ENCODE results near the gene KLK3. TPM values are rescaled to one million over a fixed set of nuclear protein-coding genes. Genes with fewer than 3 reads are reported as not detected.

The KLK3 gene
- total RNA-seq, 6 experiments from 2014 or later, result not detected

DNA sequence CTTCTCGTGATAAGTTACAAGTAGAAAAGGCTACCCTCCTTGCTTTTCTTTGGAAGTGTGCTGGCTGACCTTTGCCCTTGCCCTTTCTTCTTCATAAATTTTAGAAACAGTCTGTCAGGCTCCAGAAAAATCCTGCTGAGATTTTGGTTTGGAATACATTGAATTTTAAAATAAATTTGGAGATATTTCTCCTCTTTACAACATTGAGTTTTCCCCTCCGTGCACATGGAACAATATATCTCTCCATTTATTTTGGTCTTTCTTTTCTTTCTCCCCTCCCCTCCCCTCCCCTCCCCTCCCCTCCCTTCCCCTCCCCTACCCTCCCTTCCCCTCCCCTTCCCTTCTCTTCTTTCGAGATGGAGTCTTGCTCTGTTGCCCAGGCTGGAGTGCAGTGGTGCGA is 47.9 kb downstream of the KLK3 start:
- no peaks in the 10 kb centered on the region for H3K4me1 Mint-ChIP-seq (ENCODE audit: low read depth)
- TF ChIP-seq, protein P1, sequence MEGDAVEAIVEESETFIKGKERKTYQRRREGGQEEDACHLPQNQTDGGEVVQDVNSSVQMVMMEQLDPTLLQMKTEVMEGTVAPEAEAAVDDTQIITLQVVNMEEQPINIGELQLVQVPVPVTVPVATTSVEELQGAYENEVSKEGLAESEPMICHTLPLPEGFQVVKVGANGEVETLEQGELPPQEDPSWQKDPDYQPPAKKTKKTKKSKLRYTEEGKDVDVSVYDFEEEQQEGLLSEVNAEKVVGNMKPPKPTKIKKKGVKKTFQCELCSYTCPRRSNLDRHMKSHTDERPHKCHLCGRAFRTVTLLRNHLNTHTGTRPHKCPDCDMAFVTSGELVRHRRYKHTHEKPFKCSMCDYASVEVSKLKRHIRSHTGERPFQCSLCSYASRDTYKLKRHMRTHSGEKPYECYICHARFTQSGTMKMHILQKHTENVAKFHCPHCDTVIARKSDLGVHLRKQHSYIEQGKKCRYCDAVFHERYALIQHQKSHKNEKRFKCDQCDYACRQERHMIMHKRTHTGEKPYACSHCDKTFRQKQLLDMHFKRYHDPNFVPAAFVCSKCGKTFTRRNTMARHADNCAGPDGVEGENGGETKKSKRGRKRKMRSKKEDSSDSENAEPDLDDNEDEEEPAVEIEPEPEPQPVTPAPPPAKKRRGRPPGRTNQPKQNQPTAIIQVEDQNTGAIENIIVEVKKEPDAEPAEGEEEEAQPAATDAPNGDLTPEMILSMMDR (IDR thresholded peaks at IDR 0.05), result no peak
- no peaks in the 10 kb centered on the region for H3K36me3 Mint-ChIP-seq (ENCODE audit: low read depth)
- no peaks in the 10 kb centered on the region for H3K9me3 Mint-ChIP-seq
- H3K27ac Mint-ChIP-seq, result no peak overlapping the region
- H3K4me3 Mint-ChIP-seq, result no peak overlapping the region
- DNase-seq, result no peak
- peaks cover 6% of the 10 kb centered on the region for H3K27me3 Mint-ChIP-seq (ENCODE audit: insufficient read depth)

DNA sequence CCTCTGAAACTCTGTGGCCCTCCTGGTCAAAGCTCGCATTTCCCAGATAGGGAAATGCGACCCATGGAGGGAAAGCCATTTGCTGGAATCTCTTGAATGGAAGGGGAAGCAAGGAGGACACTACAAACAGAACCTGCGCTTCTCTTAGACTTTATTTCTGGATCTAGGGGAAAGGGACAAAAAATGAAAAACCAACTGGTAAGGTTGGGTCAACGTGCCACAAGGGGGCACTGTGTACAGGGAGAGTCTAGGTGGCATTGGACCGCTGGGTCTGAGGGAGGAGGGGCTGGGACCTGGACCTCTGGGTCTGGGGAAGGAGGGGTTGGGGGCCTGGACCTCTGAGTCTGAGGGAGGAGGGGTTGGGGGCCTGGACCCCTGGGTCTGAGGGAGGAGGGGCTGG is 51.5 kb downstream of the KLK3 start:
- DNase-seq, result no peak
- Mint-ChIP-seq H3K9me3 (no peaks in the 10 kb centered on the region), H3K27ac (no peak overlapping the region), H3K27me3 (ENCODE audit: insufficient read depth) (peaks cover 33% of the 10 kb centered on the region), H3K4me3 (no peak overlapping the region), H3K4me1 (ENCODE audit: low read depth) (no peaks in the 10 kb centered on the region), H3K36me3 (ENCODE audit: low read depth) (no peaks in the 10 kb centered on the region)
- TF ChIP-seq, protein P1 (IDR thresholded peaks at IDR 0.05), result peak; percentile 64

DNA sequence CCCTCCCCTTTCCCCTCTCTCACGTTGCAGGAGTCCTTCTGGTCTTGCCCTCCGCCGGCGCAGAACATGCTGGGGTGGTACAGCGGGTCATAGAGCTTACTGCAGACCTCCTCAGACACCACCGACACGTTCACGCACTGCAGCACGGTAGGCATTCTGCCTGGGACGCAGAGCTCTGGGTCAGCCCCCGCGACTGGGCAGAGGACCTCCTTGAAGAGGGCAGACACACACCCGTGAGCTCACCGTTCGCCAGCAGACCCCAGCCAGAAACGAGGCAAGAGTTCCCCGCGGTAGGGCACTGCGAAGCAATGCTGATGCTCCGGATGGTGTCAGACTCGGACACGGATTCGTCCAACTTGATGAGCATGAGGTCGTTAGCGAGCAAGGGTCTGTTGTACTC is 53.6 kb downstream of the KLK3 start:
- H3K4me3 Mint-ChIP-seq, result no peak overlapping the region
- TF ChIP-seq, protein P1 (IDR thresholded peaks at IDR 0.05), result no peak
- H3K27me3 Mint-ChIP-seq (ENCODE audit: insufficient read depth), result peaks cover 38% of the 10 kb centered on the region
- H3K9me3 Mint-ChIP-seq, result no peaks in the 10 kb centered on the region
- no peaks in the 10 kb centered on the region for H3K4me1 Mint-ChIP-seq (ENCODE audit: low read depth)
- no peaks in the 10 kb centered on the region for H3K36me3 Mint-ChIP-seq (ENCODE audit: low read depth)
- H3K27ac Mint-ChIP-seq, result no peak overlapping the region
- DNase-seq, result no peak

DNA sequence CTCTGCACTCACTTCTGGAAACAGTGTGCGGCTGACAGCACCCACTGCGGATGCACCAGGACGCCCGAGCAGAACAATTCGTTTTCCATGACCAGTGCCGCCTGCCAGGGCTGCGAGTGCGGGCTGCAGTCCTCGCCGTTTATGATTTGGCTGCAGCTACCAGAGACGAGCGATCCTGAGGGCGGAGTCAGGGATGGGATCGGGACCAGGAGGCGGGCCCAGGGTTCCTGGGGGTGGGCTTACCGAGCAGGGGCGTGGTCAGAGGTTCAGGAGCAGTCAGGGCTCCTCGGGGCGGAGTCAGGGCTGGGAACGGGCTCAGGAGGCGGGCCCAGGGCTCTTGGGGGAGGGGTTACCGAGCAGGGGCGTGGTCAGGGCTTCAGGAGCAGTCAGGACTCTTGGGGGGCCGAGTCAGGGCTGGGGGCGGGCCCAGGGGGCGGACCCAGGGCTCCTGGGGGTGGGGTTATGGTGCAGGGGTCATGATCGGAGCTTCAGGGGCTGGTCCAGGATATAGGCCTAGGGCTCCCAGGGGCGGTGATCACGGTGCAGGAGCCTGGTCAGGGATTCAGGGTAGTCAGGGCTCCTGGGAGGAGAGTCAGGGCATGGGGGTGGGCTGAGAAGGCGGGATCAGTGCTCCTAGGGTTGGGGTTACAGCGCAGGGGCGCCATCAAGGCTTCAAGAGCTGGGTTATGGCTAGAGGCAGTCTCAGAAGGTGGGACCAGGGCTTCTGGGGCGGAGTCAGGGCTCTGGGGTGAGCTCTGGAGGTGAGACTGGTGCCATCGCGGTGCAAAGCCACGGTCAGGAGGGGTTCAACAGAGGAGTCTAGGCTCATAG is 54.7 kb downstream of the KLK3 start:
- Mint-ChIP-seq H3K36me3 (ENCODE audit: low read depth) (no peaks in the 10 kb centered on the region), H3K9me3 (no peaks in the 10 kb centered on the region), H3K4me1 (ENCODE audit: low read depth) (no peaks in the 10 kb centered on the region), H3K27me3 (ENCODE audit: insufficient read depth) (peaks cover 38% of the 10 kb centered on the region), H3K27ac (no peak overlapping the region), H3K4me3 (no peak overlapping the region)
- TF ChIP-seq, protein P1 (IDR thresholded peaks at IDR 0.05), result no peak
- DNase-seq, result no peak

Other genes starting within 250 kb of the KLK3 start
- not detected for gene SYT3, start 215.0 kb upstream of the KLK3 start, total RNA-seq (2021; fragmentation: NEBNext Ultra II Directional; extraction: Animal tissue kit (Norgen Biotek cat#: 25700))
- under 1 TPM in 3 of 6 experiments, not detected in 3; 0.64 to 0.94 (median 0.68) TPM for gene C19orf81, start 205.5 kb upstream of the KLK3 start, total RNA-seq (2021; fragmentation: NEBNext Ultra II Directional; extraction: Animal tissue kit (Norgen Biotek cat#: 25700))
- gene SHANK1, start 135.1 kb upstream of the KLK3 start, total RNA-seq (2021; fragmentation: NEBNext Ultra II Directional; extraction: Animal tissue kit (Norgen Biotek cat#: 25700)), result 10 to 100 TPM in 4 of 6 experiments, 1 to 10 TPM in 2; 5.4 to 16.7 (median 14.7) TPM
- gene CLEC11A, start 131.6 kb upstream of the KLK3 start, total RNA-seq (2021; fragmentation: NEBNext Ultra II Directional; extraction: Animal tissue kit (Norgen Biotek cat#: 25700)), result 100 to 1,000 TPM; 140 to 182 (median 164) TPM
- not detected for gene GPR32, start 84.5 kb upstream of the KLK3 start, total RNA-seq (2021; fragmentation: NEBNext Ultra II Directional; extraction: Animal tissue kit (Norgen Biotek cat#: 25700))
- gene ACP4, start 64.5 kb upstream of the KLK3 start, total RNA-seq (2021; fragmentation: NEBNext Ultra II Directional; extraction: Animal tissue kit (Norgen Biotek cat#: 25700)), result not detected
- gene KLK1, start 31.1 kb upstream of the KLK3 start, total RNA-seq (2021; fragmentation: NEBNext Ultra II Directional; extraction: Animal tissue kit (Norgen Biotek cat#: 25700)), result not detected
- gene KLK15, start 21.3 kb upstream of the KLK3 start, total RNA-seq (2021; fragmentation: NEBNext Ultra II Directional; extraction: Animal tissue kit (Norgen Biotek cat#: 25700)), result not detected
- not detected for gene KLK2, start 18.5 kb downstream of the KLK3 start, total RNA-seq (2021; fragmentation: NEBNext Ultra II Directional; extraction: Animal tissue kit (Norgen Biotek cat#: 25700))
- gene KLK4, start 56.5 kb downstream of the KLK3 start, total RNA-seq (2021; fragmentation: NEBNext Ultra II Directional; extraction: Animal tissue kit (Norgen Biotek cat#: 25700)), result not detected
- not detected for gene KLK5, start 98.1 kb downstream of the KLK3 start, total RNA-seq (2021; fragmentation: NEBNext Ultra II Directional; extraction: Animal tissue kit (Norgen Biotek cat#: 25700))
- gene KLK6, start 114.7 kb downstream of the KLK3 start, total RNA-seq (2021; fragmentation: NEBNext Ultra II Directional; extraction: Animal tissue kit (Norgen Biotek cat#: 25700)), result not detected
- not detected for gene KLK7, start 129.0 kb downstream of the KLK3 start, total RNA-seq (2021; fragmentation: NEBNext Ultra II Directional; extraction: Animal tissue kit (Norgen Biotek cat#: 25700))
- not detected for gene KLK8, start 146.7 kb downstream of the KLK3 start, total RNA-seq (2021; fragmentation: NEBNext Ultra II Directional; extraction: Animal tissue kit (Norgen Biotek cat#: 25700))
- not detected for gene KLK10, start 164.8 kb downstream of the KLK3 start, total RNA-seq (2021; fragmentation: NEBNext Ultra II Directional; extraction: Animal tissue kit (Norgen Biotek cat#: 25700))
- gene KLK11, start 171.7 kb downstream of the KLK3 start, total RNA-seq (2021; fragmentation: NEBNext Ultra II Directional; extraction: Animal tissue kit (Norgen Biotek cat#: 25700)), result not detected
- gene KLK12, start 180.1 kb downstream of the KLK3 start, total RNA-seq (2021; fragmentation: NEBNext Ultra II Directional; extraction: Animal tissue kit (Norgen Biotek cat#: 25700)), result not detected
- gene KLK13, start 210.2 kb downstream of the KLK3 start, total RNA-seq (2021; fragmentation: NEBNext Ultra II Directional; extraction: Animal tissue kit (Norgen Biotek cat#: 25700)), result not detected
- gene KLK14, start 228.0 kb downstream of the KLK3 start, total RNA-seq (2021; fragmentation: NEBNext Ultra II Directional; extraction: Animal tissue kit (Norgen Biotek cat#: 25700)), result under 1 TPM in 1 of 6 experiments, not detected in 5; 0.23 TPM